MM.1S (cell line): ENCODE data around the gene KANSL2.
A peak's percentile ranks its signal among the peaks of the same experiment; 100 is the strongest.
"Not testable (repeated sequence)": the region's sequence is repeated elsewhere in the genome, so short reads cannot be mapped to it uniquely, and the experiment has no call there.

Experiments
- DNase-seq: peaks from one replicate; pipeline ENCODE4 v3.0.0-alpha.2; 2015
- H2AFZ ChIP-seq: fragments of 300-600 bp; sonication (generic); 2 replicates; pipeline ENCODE4 v1.6.0; 2016; ENCODE audit warnings: antibody characterized with exemption, low read length
- H3F3A ChIP-seq: fragments of 300-600 bp; sonication (generic); 2 replicates; pipeline ENCODE4 v1.6.1; 2016; ENCODE audit warnings: mild to moderate bottlenecking, antibody characterized with exemption, low read length, moderate library complexity, mixed read lengths; ENCODE audit not compliant: insufficient read depth
- H3K27ac ChIP-seq: fragments of 300-600 bp; sonication (generic); 2 replicates; pipeline ENCODE4 v1.5.1; 2016; ENCODE audit warnings: mild to moderate bottlenecking, low read length
- H3K27me3 ChIP-seq: fragments of 300-600 bp; sonication (generic); replicated peaks from 2 replicates; pipeline ENCODE4 v1.6.0; 2016; ENCODE audit warnings: low read length; ENCODE audit not compliant: insufficient read depth
- H3K36me3 ChIP-seq: fragments of 300-600 bp; sonication (generic); replicated peaks from 2 replicates; pipeline ENCODE4 v1.6.1; 2016; ENCODE audit warnings: mild to moderate bottlenecking, low read length, mixed read lengths; ENCODE audit not compliant: insufficient read depth
- H3K4me1 ChIP-seq: fragments of 300-600 bp; sonication (generic); 2 replicates; pipeline ENCODE4 v1.6.1; 2016; ENCODE audit warnings: low read length, mixed read lengths
- H3K4me2 ChIP-seq: fragments of 300-600 bp; sonication (generic); 2 replicates; pipeline ENCODE4 v1.6.0; 2016; ENCODE audit warnings: low read depth, low read length
- H3K4me3 ChIP-seq: fragments of 300-600 bp; sonication (generic); 2 replicates; pipeline ENCODE4 v1.5.1; 2016; ENCODE audit warnings: low read length, mixed read lengths
- H3K79me2 ChIP-seq: fragments of 300-600 bp; sonication (generic); 2 replicates; pipeline ENCODE4 v1.6.1; 2016; ENCODE audit warnings: mixed run types, low read length, mixed read lengths
- H3K9ac ChIP-seq: fragments of 300-600 bp; sonication (generic); 2 replicates; pipeline ENCODE4 v1.6.1; 2016; ENCODE audit warnings: low read length, mixed read lengths
- H3K9me2 ChIP-seq: fragments of 300-600 bp; sonication (generic); replicated peaks from 2 replicates; pipeline ENCODE4 v1.6.1; 2016; ENCODE audit warnings: mild to moderate bottlenecking, low read length, mixed read lengths; ENCODE audit not compliant: insufficient read depth
- H3K9me3 ChIP-seq: fragments of 300-600 bp; sonication (generic); replicated peaks from 2 replicates; pipeline ENCODE4 v1.6.1; 2016; ENCODE audit warnings: mild to moderate bottlenecking, low read length, mixed read lengths; ENCODE audit not compliant: insufficient read depth
- H4K20me1 ChIP-seq: fragments of 300-600 bp; sonication (generic); 2 replicates; pipeline ENCODE4 v1.6.1; 2016; ENCODE audit warnings: mild to moderate bottlenecking, low read length, moderate library complexity, mixed read lengths; ENCODE audit not compliant: insufficient read depth
- EZH2 ChIP-seq: fragments of 300-600 bp; sonication (generic); optimal IDR thresholded peaks from 2 replicates; pipeline ENCODE3; 2017; ENCODE audit warnings: low read depth, mild to moderate bottlenecking, antibody characterized with exemption, low read length, mixed read lengths
- EZH2phosphoT487 ChIP-seq: fragments of 300-600 bp; sonication (generic); IDR thresholded peaks from 2 replicates; pipeline ENCODE4 v1.6.1; 2018; ENCODE audit warnings: antibody characterized with exemption, low read length
- TF ChIP-seq, protein P1 (sequence below): fragments of 300-600 bp; sonication (generic); IDR thresholded peaks from 2 replicates; pipeline ENCODE4 v1.5.1; 2016; ENCODE audit warnings: antibody characterized with exemption, low read length, mixed read lengths

The KANSL2 gene, protein sequence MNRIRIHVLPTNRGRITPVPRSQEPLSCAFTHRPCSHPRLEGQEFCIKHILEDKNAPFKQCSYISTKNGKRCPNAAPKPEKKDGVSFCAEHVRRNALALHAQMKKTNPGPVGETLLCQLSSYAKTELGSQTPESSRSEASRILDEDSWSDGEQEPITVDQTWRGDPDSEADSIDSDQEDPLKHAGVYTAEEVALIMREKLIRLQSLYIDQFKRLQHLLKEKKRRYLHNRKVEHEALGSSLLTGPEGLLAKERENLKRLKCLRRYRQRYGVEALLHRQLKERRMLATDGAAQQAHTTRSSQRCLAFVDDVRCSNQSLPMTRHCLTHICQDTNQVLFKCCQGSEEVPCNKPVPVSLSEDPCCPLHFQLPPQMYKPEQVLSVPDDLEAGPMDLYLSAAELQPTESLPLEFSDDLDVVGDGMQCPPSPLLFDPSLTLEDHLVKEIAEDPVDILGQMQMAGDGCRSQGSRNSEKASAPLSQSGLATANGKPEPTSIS

DNA sequence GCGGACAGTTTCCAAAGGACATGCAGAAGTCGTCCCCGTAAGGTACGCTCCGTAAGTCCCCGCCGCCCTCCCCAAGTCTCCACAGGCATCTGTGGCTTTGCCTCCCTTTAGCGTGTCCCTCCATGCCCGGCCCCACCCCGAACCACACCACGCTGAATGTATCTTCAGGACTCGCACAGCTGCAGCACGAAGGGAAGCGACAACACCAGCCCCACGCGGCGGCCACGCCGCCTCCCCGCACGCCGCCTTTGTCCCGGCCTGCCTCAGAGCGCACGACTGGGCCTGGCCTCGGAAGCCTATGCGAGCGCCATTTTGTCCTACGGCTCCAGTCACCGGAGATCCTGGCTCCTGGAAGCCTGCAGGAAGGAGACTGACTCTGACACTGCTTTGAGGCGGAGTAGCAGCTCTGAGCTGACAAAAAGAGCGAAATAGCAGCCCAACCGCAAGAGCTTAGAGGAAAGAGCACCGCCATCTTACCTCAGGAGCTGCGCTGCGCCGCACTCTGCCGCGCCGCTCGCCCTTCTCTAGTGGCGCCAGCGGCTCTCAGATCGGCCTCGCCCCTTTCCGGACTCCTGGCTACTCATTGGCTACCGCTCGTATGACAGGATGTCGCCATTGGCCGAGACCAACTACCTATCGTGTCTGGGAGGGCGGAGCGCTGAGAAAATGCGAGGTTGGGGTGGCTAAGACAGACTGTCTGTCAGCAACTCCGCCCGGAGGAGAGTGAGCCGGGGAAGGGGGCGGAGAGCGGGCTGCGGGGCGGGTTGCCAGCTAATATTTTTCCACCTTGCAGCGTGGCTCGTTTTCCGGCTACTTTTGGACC lies at the start of gene KANSL2:
Gene KANSL2, minus strand, starts transcription at position 529 of the 823 bp plus-strand sequence. CDS start 606 bp downstream, outside the sequence.
- Histone ChIP-seq H3K36me3 (peaks cover 18% of the 10 kb centered on the region; the same call in 1 of the 2 replicates), H3K9ac (peak within 1 kb of the TSS; percentile 92)

DNA sequence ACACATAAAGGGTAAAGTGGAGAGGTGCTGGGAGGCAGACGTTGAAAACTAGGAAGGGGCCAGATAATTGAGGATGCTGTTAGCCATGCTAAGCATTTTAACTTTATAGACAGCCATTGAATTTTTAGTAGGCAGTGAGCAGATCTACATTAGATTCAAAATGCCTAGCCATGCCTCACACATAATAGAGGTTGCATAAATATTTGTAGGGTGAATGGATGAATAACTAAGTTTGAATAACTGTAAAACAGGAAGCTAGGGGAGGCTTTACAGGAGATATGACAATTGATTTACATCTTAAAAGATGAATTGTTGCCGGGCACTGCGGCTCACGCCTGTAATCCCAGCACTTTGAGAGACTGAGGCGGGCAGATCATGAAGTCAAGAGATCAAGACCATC lies 46.8 kb upstream of the KANSL2 start:
- no peaks in the 10 kb centered on the region for H3K27me3 ChIP-seq
- H3K4me2 ChIP-seq, result no peak overlapping the region
- H3K27ac ChIP-seq, result no peak overlapping the region
- TF ChIP-seq EZH2 (no peak), EZH2phosphoT487 (no peak)
- TF ChIP-seq, protein P1, sequence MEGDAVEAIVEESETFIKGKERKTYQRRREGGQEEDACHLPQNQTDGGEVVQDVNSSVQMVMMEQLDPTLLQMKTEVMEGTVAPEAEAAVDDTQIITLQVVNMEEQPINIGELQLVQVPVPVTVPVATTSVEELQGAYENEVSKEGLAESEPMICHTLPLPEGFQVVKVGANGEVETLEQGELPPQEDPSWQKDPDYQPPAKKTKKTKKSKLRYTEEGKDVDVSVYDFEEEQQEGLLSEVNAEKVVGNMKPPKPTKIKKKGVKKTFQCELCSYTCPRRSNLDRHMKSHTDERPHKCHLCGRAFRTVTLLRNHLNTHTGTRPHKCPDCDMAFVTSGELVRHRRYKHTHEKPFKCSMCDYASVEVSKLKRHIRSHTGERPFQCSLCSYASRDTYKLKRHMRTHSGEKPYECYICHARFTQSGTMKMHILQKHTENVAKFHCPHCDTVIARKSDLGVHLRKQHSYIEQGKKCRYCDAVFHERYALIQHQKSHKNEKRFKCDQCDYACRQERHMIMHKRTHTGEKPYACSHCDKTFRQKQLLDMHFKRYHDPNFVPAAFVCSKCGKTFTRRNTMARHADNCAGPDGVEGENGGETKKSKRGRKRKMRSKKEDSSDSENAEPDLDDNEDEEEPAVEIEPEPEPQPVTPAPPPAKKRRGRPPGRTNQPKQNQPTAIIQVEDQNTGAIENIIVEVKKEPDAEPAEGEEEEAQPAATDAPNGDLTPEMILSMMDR, result no peak
- no peak overlapping the region for H2AFZ ChIP-seq
- no peaks in the 10 kb centered on the region for H3K36me3 ChIP-seq
- H3F3A ChIP-seq, result no peaks in the 10 kb centered on the region
- H3K9me2 ChIP-seq, result no peaks in the 10 kb centered on the region
- no peak overlapping the region for H3K4me3 ChIP-seq
- H3K4me1 ChIP-seq, result no peaks in the 10 kb centered on the region
- no peaks in the 10 kb centered on the region for H4K20me1 ChIP-seq
- H3K9me3 ChIP-seq, result no peaks in the 10 kb centered on the region
- no peaks in the 10 kb centered on the region for H3K79me2 ChIP-seq
- no peak for DNase-seq
- H3K9ac ChIP-seq, result no peak overlapping the region

More for the DNA sequence above, at the start of gene KANSL2:
- H3K27ac ChIP-seq, result peak within 1 kb of the TSS; percentile 70
- no peaks in the 10 kb centered on the region for H3F3A ChIP-seq
- peak within 1 kb of the TSS; percentile 87 for H3K4me3 ChIP-seq
- TF ChIP-seq EZH2 (no peak), EZH2phosphoT487 (no peak)
- TF ChIP-seq, protein P1, result no peak
- H3K9me2 ChIP-seq, result no peaks in the 10 kb centered on the region
- peaks cover 21% of the 10 kb centered on the region for H3K4me1 ChIP-seq
- H3K79me2 ChIP-seq, result peaks cover 51% of the 10 kb centered on the region
- DNase-seq, result peak; percentile 99
- H4K20me1 ChIP-seq, result 0 out of 2 replicates have a peak, but pooled peaks cover 4% of the 10 kb centered on the region
- no peaks in the 10 kb centered on the region for H3K9me3 ChIP-seq
- peak within 1 kb of the TSS; percentile 74 for H3K4me2 ChIP-seq
- no peaks in the 10 kb centered on the region for H3K27me3 ChIP-seq
- peak within 1 kb of the TSS; percentile 78 for H2AFZ ChIP-seq

DNA sequence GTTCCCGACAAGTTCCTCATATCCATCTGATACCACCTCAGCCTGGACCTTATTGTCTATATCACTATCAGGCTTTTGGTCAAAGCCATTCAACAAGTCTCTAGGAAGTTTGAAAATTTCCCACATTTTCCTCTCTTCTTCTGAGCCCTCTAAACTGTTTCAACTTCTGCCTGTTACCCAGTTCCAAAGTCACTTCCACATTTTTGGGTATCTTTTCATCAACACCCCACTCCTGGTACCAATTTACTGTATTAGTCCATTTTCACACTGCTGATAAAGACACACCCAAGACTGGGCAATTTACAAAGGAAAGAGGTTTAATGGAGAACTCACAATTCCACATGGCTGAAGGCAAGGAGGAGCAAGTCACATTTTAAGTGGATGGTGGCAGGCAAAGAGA lies 38.7 kb upstream of the KANSL2 start:
- H3K79me2 ChIP-seq, DNase-seq, H3K9me2 ChIP-seq, H3K9ac ChIP-seq, H3K9me3 ChIP-seq, H4K20me1 ChIP-seq, H3K27me3 ChIP-seq, H3K4me2 ChIP-seq, H3K4me3 ChIP-seq, H3K36me3 ChIP-seq, H3K27ac ChIP-seq, H3K4me1 ChIP-seq, H2AFZ ChIP-seq: not testable (repeated sequence)
- peaks cover 22% of the 10 kb centered on the region for H3F3A ChIP-seq

DNA sequence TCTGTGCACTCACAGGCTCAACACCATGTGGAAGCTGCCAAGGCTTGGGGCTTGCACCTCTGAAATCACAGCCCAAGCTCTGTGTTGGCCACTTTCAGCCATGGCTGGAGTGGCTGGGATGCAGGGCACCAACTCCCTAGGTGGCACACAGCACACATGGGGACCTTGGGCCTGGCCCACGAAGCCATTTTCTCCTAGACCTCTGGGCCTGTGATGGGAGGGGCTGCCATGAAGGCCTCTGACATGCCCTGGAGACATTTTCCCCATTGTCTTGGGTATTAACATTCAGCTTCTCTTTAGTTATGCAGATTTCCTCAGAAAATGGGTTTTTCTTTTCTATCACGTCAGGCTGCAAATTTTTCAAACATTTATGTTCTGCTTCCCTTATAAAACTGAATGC lies 38.1 kb upstream of the KANSL2 start:
- not testable (repeated sequence) for H3K4me1 ChIP-seq, H3K4me2 ChIP-seq, H3K9me3 ChIP-seq, H3K9me2 ChIP-seq, H3K4me3 ChIP-seq, H3K9ac ChIP-seq, H3K27ac ChIP-seq, H2AFZ ChIP-seq, DNase-seq, H3K27me3 ChIP-seq, H3K36me3 ChIP-seq, H4K20me1 ChIP-seq
- Histone ChIP-seq H3K79me2 (peaks cover 13% of the 10 kb centered on the region), H3F3A (peaks cover 23% of the 10 kb centered on the region)

- H3K9me3 ChIP-seq, DNase-seq, H3K4me2 ChIP-seq, H3K27ac ChIP-seq, H3K9me2 ChIP-seq, H4K20me1 ChIP-seq, H2AFZ ChIP-seq, H3K27me3 ChIP-seq, H3K9ac ChIP-seq, H3K36me3 ChIP-seq, H3K4me3 ChIP-seq, H3K4me1 ChIP-seq: not testable (repeated sequence)
- H3F3A ChIP-seq, result peaks cover 23% of the 10 kb centered on the region
- peaks cover 25% of the 10 kb centered on the region for H3K79me2 ChIP-seq
Measured at GRCh38 chr12:48719002-48719401, 37.0 kb upstream of the KANSL2 start.
